GM21390 (cell line): ENCODE data around the gene MEOX1.

ENCODE experiments used
- ATAC-seq: cut with Tn5 transposase; IDR thresholded peaks from one replicate; pipeline ENCODE4 v1.9.1; 2021; ENCODE audit not compliant: unreplicated experiment

Gene MEOX1

DNA sequence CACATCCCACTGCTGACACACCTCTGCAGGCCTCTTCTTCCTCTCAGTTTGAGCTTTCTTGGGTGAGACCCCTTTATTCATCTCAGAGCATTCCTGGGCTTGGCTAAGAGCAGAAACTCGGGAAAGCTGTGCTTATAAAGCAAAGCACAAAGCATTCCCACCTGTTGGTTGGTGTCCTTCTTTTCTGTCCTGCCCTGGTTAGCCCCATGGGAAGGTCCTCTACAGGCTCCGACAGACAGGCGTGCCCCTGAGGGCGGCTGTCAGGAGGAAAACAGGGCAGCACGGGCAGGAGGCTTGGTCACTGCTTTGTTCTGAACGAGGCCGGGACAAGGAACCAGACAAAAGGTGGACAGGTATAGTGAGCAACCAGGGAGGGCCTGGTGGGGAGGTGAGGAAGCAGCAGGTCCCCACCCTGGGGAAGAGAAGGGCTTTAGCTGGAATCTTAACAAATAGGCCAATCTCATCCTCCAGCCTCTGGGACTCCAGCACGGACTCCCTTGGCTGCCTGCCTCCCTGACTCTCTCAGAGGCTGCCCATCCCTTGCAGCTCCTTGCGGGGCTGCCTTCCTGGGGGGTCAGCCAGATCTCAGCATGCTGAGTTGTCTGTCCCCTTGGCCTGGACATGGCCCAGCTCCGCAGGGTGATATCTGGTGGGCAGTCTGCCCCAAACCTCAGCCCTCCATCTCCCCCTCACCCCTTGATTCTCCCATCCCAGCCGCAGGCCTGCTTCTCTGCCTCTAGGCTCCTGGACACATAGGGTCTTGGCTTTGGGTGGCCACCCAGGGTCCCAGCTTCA lies 1.7 kb downstream of the MEOX1 start:
- ATAC-seq, result no peak

DNA sequence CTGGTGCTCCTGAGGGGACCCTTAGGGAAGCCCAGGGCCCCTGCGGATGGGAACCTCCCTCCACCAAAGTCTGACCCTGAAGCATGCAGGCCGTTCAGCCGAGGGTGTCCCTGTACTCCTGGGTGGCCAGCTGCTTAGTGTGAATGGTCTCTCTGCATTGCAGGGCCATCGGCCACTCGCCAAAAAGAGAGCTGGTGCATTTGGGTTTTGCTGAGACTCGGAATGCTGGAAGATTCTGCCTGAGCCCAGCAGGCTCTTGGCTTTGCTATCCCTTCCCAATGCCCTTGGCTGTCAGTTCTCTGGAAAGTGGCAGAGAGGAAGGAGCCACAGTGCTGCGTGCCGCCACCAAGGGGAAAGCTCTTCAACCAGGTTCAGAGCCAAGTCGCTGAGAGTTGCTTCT lies 2.8 kb downstream of the MEOX1 start:
- ATAC-seq, result no peak

DNA sequence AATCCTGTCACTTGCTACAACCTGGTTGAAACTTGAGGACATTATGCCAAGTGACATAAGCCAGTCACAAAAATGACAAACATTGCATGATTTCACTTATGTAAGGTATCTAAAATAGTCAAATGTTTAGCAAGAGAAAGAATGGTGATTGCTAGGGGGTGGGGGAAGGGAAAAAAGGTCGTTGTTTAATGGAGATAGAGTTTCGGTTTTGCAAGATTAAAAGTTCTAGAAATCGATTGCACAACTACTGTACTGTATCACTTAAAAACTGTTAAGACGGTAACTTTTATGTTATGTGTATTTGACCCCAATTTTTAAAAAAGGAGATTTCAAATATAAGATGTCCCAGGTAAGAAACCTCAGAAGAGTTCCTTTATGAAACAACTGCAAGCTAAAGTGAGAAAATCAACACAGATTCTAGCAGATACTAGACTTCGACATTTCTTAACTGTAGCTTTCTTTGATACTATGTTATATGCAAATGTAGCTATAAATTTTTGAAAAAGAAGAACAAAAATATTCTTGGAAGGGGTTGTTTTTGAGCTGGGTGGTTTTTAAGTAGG lies 5.9 kb downstream of the MEOX1 start:
- no peak for ATAC-seq

DNA sequence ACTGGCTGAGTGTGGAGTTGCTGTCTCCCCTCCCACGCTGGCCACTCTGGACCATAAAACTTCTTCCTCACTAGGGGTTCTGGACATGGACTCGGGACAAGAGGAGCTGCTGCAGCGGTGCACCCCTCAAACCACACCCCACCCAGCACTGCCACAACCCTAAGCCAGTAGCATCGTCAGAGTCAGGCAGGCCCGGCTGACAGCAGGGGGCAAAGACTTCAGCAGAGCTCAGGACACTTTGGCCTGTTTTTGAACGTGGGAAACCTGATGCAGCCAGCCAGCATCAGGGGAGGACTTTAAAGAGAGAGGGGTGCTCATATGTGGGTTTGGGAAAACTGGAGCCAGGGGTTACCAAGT lies 9.6 kb downstream of the MEOX1 start:
- no peak for ATAC-seq

DNA sequence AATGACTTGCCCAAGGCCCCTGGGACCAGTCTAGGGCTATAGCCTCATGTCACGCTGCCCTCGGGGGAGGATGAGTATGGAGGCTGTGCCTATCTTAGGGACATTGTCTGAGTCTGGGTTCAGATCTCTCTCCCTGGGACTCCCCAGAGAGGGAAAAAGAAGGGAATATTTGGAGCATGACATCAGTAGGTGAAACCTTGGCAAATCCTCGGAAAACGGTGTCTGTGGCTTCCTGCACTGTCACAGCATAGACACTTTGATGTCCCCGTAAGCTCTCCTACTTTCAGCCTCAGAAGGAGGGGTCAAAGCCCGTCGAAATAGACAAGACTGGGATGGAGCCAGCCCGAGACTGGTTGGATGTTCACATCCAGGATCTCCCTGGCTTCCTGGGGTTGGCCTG lies 11.3 kb downstream of the MEOX1 start:
- ATAC-seq, result no peak

DNA sequence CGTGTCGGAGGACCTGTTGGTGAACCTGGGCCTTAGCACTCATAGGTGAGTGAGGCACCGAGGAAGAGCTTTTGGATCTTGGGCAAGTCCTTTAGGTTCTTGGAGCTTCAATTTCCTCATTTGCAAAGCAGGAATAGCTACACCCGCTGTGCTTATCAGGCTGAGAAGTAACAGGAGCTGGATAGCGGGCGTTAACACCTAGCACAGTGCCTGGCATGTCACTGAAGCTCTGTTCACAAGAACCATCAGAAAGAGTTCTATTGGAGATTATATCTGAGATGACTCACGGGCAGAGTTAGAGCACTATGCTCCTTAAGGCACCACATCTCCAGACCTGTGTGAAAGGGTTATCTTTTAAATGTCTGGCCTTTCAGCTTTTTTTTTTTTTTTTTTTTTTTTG lies 12.8 kb downstream of the MEOX1 start:
- ATAC-seq, result no peak

DNA sequence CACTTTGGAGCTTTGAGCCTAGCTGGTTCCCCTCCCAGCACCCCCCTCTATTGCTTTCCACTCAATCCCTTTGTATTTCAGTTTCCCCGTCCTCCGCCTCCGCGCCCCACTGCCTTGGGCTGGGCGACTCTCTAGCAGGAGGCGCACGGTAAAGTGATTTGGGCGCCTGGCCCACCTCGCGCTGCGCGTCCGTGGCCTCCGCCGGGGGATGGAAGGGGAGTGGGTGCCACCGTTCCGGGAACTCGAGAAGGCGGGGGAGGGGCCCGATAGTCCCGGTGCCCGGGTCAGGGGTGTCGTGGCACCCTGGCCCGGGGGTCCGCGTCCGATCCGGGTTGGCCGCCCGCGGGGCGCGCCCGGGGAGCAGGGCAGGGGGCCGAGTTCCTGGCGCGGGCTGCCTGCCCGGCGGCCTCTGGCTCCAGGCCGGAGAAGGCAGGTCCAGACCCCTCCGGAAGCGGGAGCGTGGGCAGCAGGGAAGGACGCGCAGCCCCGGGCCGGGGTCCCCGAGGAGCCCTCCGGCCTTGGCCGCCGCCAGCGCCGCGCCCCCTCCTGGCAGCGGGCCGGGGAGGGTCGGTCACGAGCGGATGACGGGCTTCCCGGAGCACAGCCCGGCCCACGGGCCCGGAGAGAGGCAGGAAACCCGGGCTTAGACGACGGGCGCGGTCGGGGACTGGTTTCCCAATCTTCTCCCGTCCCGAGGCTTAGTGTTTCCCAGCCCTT lies 15.8 kb downstream of the MEOX1 start:
- no peak for ATAC-seq

DNA sequence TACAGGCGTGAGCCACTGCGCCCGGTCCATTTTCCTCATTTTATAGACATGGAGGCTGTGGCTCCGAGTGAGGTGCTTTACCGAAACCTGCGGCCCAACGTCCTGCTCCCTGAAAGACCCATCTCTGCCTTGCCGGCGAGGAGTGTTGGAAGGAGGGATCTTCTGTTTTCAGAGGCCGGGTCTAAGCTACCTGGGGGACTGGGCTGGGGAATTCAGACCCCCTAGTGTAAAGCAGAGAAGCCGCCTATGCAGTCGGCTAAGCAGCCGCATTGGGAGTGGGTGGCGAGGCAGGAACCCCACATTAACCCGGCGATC lies 16.3 kb downstream of the MEOX1 start:
- no peak for ATAC-seq

DNA sequence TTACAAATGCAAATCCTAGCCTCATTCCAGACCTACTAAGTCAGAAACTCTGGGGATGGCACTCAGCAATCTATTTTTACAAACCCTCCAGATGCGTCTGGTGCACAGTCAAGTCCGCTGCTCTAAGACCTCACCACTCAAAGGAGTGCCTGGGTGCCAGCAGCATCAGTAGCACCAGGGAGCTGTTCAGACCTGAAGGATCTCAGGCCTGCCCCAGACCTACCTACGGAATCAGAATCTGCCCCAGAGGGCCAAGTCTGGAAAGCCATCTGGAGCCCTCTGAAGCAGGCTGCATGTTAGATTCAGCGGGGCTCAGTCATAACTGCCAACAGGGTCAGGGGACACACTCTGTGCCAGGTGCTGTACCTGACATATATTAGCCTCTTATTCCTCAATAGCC lies 17.6 kb downstream of the MEOX1 start:
- ATAC-seq, result no peak

DNA sequence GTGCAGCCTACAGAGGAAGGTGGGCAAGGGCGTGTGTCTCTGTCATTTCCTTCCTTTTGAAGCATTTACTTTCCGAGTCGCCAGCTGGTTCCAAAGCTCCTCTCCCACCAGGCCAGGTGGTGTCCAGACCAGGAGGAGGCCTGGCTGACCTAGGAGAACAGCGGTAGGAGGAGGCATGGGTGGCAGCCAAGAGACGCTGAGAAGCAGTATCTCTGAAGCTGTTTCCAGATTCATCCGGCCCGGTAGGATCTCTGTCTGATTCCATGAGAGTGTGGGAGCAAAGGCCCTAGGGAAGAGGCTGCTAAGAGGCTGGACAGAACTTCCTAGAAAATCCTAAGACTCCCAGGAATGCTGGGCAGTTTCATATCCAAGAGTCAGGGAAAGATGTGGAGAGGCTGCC lies 20.3 kb downstream of the MEOX1 start:
- no peak for ATAC-seq

DNA sequence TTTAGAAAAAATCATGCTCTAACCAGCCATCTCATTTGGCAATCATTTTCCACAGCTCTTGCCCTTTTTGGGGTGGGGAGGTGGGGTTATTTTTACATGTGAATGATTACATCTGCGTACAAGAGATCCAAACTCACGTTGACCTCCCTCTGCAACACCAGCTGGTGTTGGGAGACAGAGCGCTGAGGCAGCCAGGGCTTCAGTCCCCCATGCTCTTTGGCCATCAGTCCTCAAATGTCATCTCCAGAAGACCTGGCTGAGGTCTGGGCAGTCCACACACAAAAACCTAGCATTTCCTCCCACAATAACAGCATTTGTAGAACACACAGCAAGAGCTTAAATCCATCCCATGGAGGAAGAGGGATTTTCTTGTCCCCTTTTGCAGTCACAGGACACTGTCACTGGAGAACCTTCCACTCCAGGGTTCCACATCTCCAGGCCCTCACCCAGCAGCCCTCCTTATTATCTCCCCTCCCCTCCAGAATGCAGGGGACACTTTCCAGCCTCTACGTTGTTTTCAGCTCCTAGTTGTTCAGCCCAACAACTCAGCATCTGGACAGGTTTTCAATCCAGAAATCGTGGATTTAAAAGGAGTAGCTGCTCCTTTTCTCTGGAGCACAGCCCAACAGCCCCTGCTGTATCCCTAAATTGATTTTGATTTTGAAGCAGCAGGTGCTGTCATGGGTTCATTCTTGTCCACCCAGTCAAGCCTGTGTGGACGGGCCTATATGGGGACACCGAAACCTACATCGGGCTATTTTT lies 21.1 kb downstream of the MEOX1 start:
- ATAC-seq, result no peak

DNA sequence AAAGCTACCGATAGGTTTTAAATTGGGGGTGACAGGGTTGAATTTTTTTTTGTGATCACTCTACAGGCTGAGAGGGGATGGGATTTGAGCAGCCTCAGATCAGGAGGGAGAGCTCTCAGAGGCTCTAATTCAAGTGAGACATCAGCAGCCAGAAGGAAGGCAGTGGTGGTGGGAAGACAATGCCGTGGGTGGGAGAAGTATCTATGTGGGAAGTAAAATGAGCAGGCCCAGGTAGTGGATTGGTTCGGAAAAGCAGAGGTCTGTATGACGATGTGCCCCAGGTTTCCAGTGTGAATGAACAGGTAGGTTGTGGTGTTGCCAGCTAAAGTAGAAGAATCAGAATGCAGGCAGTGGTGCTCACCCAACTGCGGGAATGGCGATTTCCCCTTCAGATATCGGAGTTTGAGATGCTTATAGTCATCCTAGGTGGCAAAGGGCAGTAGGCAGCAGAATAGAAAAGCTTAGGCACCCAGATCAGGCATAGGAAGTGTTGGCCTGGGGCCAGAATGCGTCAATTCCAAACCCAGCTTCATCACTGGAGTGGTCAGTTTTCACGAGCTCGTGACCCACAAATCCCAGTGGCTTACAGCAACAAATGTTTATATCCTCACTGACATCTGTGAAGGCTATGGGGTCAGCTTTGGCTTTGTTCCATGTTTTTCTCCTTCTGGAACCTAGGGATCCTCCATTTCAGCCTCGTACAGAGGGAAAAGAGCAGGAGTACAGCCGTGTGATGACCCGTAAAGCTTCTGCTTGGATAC lies 24.0 kb downstream of the MEOX1 start:
- ATAC-seq, result no peak

DNA sequence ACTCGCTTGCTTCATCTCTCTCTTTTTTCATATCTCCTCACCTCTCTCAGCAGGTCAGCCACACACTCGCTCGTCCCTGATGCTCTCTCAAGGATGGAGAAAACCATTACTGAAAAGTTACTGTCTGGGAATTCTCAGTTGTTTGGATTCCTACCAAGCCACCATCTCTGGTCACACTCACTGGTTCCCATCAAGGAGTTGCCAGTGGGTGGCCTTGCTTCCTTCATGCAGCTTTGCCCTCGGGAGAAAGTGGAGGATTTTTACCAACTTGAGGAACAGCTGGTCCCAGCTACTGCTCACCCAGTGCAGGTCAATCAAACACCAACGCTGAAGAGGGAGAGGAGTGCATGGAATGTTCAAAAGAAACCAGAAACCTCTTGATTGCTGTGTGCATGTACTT lies 25.3 kb downstream of the MEOX1 start:
- ATAC-seq, result no peak

DNA sequence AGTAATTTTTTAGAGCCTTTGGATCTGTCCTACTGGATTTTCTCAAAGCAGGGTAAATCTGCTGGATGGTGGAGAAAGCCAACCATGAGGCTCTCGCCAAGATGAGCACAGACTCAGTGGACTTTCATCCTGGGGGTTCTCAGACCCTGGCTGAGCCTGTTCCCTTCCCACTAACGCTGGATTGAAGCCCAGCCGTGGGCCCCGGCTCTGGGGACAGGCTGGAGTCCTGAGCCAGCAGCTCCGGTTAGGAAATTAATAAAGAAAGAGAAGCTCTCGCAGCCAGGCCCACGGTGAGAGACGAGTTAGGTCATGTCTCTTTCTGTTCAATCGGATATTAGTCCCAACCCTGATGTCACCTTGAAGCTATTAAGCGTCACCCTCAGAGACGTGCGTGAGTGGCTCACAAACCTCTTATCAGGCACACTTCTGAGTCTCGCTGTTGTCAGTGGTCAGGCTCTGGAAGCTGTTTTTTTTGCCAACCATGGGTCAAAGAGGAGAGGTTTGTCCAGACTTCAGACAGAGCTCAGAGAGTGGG lies 27.1 kb downstream of the MEOX1 start:
- ATAC-seq, result no peak

DNA sequence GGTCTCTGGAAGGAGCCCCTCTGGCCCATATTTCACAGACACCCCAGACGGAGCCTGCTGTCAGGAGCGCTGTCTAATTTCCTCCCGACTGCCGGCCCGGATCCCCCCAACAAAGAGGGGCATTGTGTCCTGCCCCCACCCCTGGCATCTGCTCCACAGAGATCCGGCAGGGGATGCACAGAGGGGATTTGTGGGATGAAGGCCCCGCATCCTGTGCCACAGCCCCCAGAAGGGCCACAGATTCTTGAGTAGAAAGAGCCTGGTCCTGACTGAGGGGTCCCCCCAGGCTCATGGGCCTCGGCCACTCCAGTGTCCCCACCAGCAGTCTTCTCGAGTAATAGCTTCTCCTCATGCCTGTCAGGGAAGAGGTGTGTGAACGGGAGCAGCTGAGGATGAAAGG lies 29.5 kb downstream of the MEOX1 start:
- no peak for ATAC-seq

DNA sequence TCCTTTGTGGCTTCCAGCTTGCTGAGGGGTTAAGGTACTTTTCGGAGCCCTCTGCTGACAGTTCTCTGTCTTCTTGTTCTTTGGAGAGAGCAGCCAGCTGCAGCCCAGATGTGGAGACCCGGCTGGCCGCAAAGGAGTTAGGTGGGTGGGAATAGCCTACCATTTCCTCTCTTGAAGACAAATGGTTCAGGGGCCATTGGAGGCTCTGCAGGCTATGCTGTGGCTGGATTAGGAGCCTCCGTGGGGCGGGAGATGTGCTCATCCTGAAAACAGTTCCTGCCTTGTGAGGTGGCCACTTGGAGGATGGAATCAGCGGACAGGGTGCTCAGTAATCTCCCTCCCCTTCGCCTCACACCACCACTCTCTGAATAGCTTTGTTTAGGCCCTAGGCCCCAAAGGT lies 30.3 kb downstream of the MEOX1 start:
- ATAC-seq, result no peak

DNA sequence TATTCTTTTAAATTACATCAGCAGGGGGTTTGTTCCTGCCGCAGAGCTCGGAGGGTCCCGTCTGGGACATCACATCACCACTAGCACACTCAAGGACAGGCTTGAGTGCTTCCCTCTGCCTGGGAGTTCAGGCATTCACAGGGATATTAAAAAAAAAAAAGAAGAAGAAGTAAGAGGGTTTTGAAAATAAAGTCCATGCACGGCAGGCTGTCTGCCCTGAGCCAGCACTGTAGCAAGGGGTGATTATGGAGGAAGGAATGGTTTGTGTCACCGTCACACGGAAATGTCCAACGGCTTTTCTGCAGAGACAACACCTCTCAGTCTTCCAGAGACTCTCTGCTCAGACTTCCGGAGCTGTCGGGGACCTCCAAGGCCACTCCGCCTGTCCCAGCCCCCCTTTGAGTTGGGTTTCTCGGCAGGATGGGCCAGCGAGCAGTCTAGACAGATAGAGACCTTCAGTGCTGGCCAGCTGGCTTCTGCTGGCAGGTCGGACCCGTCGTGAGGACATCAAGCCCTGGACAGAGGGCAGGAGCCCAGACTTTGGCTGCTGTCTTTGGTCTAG lies 33.6 kb downstream of the MEOX1 start:
- no peak for ATAC-seq

DNA sequence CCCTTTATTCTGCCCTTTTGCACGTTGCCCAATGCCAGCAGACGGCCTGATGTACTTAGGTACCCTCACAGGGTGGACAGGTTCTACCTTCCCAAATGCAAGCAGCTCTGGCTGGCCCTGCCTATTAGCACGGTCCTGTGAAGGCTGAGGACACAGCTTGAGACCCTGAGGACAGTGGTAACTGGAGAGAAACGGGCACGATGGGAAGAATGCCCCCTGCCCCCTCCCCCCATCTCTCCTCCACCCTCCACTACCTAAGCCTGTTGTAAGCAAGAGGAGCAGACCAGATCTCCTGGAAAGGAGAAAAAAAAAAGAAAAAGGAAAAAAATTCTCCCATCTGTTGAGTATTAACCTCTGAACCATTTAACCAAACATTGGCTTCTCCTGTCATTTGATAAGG lies 34.1 kb downstream of the MEOX1 start:
- ATAC-seq, result no peak

DNA sequence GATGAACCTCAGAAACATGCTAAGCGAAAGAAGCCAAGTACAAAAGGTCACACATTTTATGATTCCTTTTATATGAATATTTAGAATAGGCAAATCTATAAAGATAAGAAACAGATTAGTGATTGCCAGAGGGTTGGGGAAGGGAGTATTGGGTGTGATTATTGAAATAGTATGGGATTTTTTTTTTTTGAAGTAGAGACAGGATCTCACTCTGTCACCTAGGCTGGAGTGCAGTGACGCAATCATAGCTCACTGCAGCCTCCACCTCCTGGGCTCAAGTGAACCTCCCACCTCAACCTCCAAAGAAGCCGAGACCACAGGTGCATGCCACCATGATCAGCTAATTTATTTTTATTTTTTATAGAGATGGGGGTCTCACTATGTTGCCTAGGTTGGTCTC lies 35.7 kb downstream of the MEOX1 start:
- no peak for ATAC-seq

DNA sequence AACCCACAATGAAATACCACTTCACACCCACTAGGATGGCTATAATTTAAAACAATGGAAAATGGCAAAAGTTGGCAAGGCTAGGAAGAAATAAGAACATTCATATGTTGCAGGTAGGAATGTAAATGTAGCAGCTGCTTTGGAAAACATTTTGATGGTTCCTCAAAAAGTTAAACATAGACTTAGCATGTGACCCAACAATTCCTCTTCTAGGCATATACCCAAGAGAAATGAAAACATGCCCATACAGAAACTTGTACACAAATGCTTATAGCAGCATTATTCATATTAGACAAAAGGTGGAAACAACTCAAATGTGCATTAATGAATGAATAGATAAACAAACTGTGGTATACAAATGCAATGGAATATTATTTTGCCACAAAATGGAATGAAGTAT lies 36.1 kb downstream of the MEOX1 start:
- no peak for ATAC-seq

DNA sequence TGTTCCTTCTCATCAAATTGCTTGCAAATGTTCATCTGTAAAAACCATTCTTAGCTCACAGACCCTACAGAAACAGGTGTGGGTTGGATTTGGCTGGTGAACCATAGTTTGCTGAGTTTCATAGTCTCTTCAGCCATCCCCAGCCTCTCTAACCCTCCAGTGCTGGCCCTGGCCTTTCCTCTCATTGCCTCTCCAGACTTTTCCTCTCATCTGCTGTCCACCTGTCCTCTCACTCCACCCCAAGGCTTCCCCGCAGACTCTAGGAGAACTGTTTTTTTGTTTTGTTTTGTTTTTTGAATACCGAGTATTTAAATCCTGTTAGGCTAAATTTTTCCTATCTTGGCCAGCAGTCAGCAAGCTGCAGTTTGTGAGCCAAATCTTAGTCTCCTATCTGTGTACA lies 41.1 kb downstream of the MEOX1 start:
- ATAC-seq, result no peak
